ENCODE results near the gene LRRC7. TPM values are rescaled to one million over a fixed set of nuclear protein-coding genes. Genes with fewer than 3 reads are reported as not detected.

Gene LRRC7
- total RNA-seq, 2 donors from 2014 or later: 2.8 to 3.0 TPM

DNA sequence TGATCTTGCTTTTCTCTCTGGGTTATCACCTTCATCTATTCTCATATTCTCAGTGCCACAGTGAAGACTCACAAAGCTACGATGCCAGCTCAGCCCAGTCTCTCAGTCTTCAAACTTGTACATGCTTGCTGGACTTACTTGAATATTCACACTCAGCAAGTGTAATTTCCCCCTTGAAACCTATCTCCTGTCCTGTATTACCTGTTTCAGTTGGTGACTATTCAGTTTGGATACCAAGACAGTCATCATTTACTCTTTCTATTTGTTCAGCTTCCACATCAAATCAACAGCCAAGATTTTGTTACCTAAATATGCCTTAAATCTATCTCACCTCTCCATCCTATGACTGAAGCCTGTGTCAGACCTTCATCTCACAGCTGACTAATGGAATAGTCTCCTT lies 209.7 kb downstream of the LRRC7 start:
- H3K27me3 ChIP-seq (replicated peaks; ENCODE audit: insufficient read depth): no peaks in the 10 kb centered on the region
- H3K27ac ChIP-seq: no peak overlapping the region
- no peak overlapping the region for H3K4me3 ChIP-seq
- H3K36me3 ChIP-seq: no peaks in the 10 kb centered on the region
- intact Hi-C loops (cut with DNase I): no loop called here
- no peak for TF ChIP-seq POLR2A (IDR thresholded peaks at IDR 0.05)
- TF ChIP-seq, protein P1, sequence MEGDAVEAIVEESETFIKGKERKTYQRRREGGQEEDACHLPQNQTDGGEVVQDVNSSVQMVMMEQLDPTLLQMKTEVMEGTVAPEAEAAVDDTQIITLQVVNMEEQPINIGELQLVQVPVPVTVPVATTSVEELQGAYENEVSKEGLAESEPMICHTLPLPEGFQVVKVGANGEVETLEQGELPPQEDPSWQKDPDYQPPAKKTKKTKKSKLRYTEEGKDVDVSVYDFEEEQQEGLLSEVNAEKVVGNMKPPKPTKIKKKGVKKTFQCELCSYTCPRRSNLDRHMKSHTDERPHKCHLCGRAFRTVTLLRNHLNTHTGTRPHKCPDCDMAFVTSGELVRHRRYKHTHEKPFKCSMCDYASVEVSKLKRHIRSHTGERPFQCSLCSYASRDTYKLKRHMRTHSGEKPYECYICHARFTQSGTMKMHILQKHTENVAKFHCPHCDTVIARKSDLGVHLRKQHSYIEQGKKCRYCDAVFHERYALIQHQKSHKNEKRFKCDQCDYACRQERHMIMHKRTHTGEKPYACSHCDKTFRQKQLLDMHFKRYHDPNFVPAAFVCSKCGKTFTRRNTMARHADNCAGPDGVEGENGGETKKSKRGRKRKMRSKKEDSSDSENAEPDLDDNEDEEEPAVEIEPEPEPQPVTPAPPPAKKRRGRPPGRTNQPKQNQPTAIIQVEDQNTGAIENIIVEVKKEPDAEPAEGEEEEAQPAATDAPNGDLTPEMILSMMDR (IDR thresholded peaks at IDR 0.05): no peak
- no peak for TF ChIP-seq POLR2AphosphoS5 (IDR thresholded peaks at IDR 0.05)
- no peak for DNase-seq (ENCODE audit: low spot score)
- 50% methylated on average over 1 of the region's 1 CpG for WGBS
- no peaks in the 10 kb centered on the region for H3K4me1 ChIP-seq (replicated peaks)
- no peaks in the 10 kb centered on the region for H3K9me3 ChIP-seq

DNA sequence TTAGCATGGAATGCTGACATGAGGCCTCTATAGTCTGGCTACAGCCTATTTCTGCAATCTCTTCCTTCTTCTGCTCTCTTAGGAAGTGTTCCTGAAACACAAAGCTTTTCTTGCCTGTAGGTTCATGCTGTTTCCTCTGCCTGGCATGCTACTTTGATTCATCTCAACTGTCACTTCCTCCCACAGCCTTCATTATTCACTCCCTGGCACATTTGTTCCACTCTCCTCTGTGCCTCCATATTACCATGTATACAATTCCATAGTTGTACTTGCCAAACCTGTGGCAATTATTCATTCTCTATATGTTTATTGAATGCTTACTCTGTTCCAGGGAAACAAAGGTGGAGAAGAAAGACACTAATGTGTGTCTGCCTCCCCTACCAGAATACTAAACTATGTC lies 210.2 kb downstream of the LRRC7 start:
- H3K27ac ChIP-seq: no peak overlapping the region
- H3K4me1 ChIP-seq (replicated peaks): no peaks in the 10 kb centered on the region
- no peaks in the 10 kb centered on the region for H3K36me3 ChIP-seq
- no peaks in the 10 kb centered on the region for H3K27me3 ChIP-seq (replicated peaks; ENCODE audit: insufficient read depth)
- H3K4me3 ChIP-seq: no peak overlapping the region
- intact Hi-C loops (cut with DNase I): no loop called here
- no peak for DNase-seq (ENCODE audit: low spot score)
- TF ChIP-seq, protein P1 (IDR thresholded peaks at IDR 0.05): no peak
- TF ChIP-seq POLR2A (IDR thresholded peaks at IDR 0.05): no peak
- no peak for TF ChIP-seq POLR2AphosphoS5 (IDR thresholded peaks at IDR 0.05)
- no peaks in the 10 kb centered on the region for H3K9me3 ChIP-seq

DNA sequence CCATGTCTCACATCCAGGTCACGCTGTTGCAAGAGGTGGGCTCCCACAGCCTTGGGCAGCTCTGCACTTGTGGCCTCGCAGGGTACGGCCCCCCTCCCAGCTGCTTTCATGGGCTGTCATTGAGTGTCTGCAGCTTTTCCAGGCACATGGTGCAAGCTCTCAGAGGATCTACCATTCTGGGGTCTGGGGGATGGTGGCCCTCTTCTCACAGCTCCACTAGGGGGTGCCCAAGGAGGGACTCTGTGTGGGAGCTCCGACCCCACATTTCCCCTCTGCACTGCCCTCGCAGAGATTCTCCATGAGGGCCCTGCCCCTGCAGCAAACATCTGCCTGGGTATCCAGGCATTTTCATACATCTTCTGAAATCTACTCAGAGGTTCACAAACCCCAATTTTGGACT lies 219.4 kb downstream of the LRRC7 start:
- no peak for DNase-seq (ENCODE audit: low spot score)
- Histone ChIP-seq H3K27ac (no peak overlapping the region), H3K4me1 (replicated peaks) (no peaks in the 10 kb centered on the region)

DNA sequence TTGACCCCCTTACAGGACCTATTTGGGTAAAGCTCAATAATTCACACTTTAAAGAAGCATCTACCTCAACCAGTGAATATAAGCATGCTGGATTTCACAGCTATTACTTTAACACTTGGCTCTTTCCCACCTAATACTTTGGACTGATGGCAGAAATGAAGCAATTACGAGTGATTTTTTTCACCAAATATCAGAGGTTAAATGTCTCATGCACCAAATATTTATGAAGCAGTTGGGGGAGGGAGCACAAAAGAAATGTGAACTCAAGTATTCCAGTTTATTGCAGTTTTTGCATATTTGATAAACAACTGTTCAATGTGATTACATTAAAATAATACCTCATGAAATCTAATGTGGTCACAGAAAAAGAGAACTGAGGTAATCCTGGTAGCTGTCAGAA lies 223.6 kb downstream of the LRRC7 start:
- intact Hi-C loops (cut with DNase I): no loop called here
- 74% methylated on average over 1 of the region's 1 CpG for WGBS
- Histone ChIP-seq H3K27ac (no peak overlapping the region), H3K36me3 (no peaks in the 10 kb centered on the region), H3K4me3 (no peak overlapping the region), H3K4me1 (replicated peaks) (no peaks in the 10 kb centered on the region), H3K9me3 (no peaks in the 10 kb centered on the region), H3K27me3 (replicated peaks; ENCODE audit: insufficient read depth) (no peaks in the 10 kb centered on the region)
- DNase-seq (ENCODE audit: low spot score): no peak
- TF ChIP-seq POLR2AphosphoS5 (IDR thresholded peaks at IDR 0.05) (no peak), POLR2A (IDR thresholded peaks at IDR 0.05) (no peak)
- TF ChIP-seq, protein P1 (IDR thresholded peaks at IDR 0.05): no peak

More for the DNA sequence above, 219.4 kb downstream of the LRRC7 start:
- H3K27me3 ChIP-seq (replicated peaks; ENCODE audit: insufficient read depth): no peaks in the 10 kb centered on the region
- no peaks in the 10 kb centered on the region for H3K36me3 ChIP-seq
- TF ChIP-seq POLR2A (IDR thresholded peaks at IDR 0.05): no peak
- no peak for TF ChIP-seq POLR2AphosphoS5 (IDR thresholded peaks at IDR 0.05)
- TF ChIP-seq, protein P1 (IDR thresholded peaks at IDR 0.05): no peak
- H3K4me3 ChIP-seq: no peak overlapping the region
- intact Hi-C loops (cut with DNase I): no loop called here
- H3K9me3 ChIP-seq: no peaks in the 10 kb centered on the region
- WGBS: 89% methylated on average over 5 of the region's 5 CpGs

DNA sequence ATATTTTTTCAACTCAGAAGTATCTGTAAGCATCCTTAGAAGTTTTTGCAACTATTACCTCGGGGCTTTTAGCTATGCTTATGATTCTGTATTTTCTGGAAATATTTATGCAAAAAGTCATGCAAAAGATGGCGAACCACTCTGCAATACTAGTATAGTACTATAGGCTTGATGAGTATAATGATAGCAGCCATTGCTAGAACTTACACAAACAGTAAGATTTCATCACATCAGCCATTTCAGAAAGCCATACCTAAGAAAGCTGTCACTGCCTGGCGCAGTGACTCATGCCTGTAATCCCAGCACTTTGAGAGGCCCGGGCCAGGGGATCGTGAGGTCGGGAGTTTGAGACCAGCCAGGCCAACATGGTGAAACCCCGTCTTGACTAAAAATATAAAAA lies 227.1 kb downstream of the LRRC7 start:
- WGBS: 48% methylated on average over 7 of the region's 7 CpGs
- no peak for DNase-seq (ENCODE audit: low spot score)
- H3K27ac ChIP-seq: no peak overlapping the region
- no peak overlapping the region for H3K4me3 ChIP-seq
- H3K4me1 ChIP-seq (replicated peaks): no peaks in the 10 kb centered on the region
- no peaks in the 10 kb centered on the region for H3K36me3 ChIP-seq
- no peaks in the 10 kb centered on the region for H3K27me3 ChIP-seq (replicated peaks; ENCODE audit: insufficient read depth)
- no peak for TF ChIP-seq POLR2AphosphoS5 (IDR thresholded peaks at IDR 0.05)
- no peak for TF ChIP-seq POLR2A (IDR thresholded peaks at IDR 0.05)
- no peaks in the 10 kb centered on the region for H3K9me3 ChIP-seq
- intact Hi-C loops (cut with DNase I): no loop called here

Data from prostate gland (tissue), 2 donors.